ENCODE measurements around the gene DCUN1D2.
"Not testable (repeated sequence)": the region's sequence is repeated elsewhere in the genome, so short reads cannot be mapped to it uniquely, and the experiment has no call there.

DCUN1D2 gene

GRCh38 chr13:113532156-113532806 is 41.8 kb upstream of the DCUN1D2 start:
- H3K36me3 ChIP-seq (ENCODE audit: control insufficient read depth, insufficient read depth, low read length, severe bottlenecking) = peaks cover 57% of the 10 kb centered on the region
- no peaks in the 10 kb centered on the region for H3K9me3 ChIP-seq (ENCODE audit: control insufficient read depth, low read length)
- no peaks in the 10 kb centered on the region for H3K4me1 ChIP-seq (ENCODE audit: control insufficient read depth, insufficient read depth, low read length)
- H3K27me3 ChIP-seq (replicated peaks; ENCODE audit: control insufficient read depth, insufficient read depth, low read length) = no peaks in the 10 kb centered on the region
- H3K9ac ChIP-seq (ENCODE audit: low read length) = no peak overlapping the region
- no peak for DNase-seq (ENCODE audit: low read depth)
- H3K4me3 ChIP-seq (ENCODE audit: low read length) = no peak overlapping the region

GRCh38 chr13:113531041-113531873 is 40.7 kb upstream of the DCUN1D2 start:
- H3K4me3 ChIP-seq (ENCODE audit: low read length) = no peak overlapping the region
- H3K27me3 ChIP-seq (replicated peaks; ENCODE audit: control insufficient read depth, insufficient read depth, low read length) = no peaks in the 10 kb centered on the region
- peaks cover 63% of the 10 kb centered on the region for H3K36me3 ChIP-seq (ENCODE audit: control insufficient read depth, insufficient read depth, low read length, severe bottlenecking)
- H3K4me1 ChIP-seq (ENCODE audit: control insufficient read depth, insufficient read depth, low read length) = no peaks in the 10 kb centered on the region
- no peak overlapping the region for H3K9ac ChIP-seq (ENCODE audit: low read length)
- DNase-seq (ENCODE audit: low read depth) = no peak
- no peaks in the 10 kb centered on the region for H3K9me3 ChIP-seq (ENCODE audit: control insufficient read depth, low read length)

GRCh38 chr13:113528813-113529180 is 38.3 kb upstream of the DCUN1D2 start:
- no peak overlapping the region for H3K9ac ChIP-seq (ENCODE audit: low read length)
- H3K36me3 ChIP-seq (ENCODE audit: control insufficient read depth, insufficient read depth, low read length, severe bottlenecking) = peaks cover 63% of the 10 kb centered on the region
- H3K4me3 ChIP-seq (ENCODE audit: low read length) = no peak overlapping the region

GRCh38 chr13:113528101-113528812 is 37.7 kb upstream of the DCUN1D2 start:
- no peak overlapping the region for H3K4me3 ChIP-seq (ENCODE audit: low read length)
- no peak for DNase-seq (ENCODE audit: low read depth)
- H3K4me1 ChIP-seq (ENCODE audit: control insufficient read depth, insufficient read depth, low read length) = no peaks in the 10 kb centered on the region
- H3K9me3 ChIP-seq (ENCODE audit: control insufficient read depth, low read length) = no peaks in the 10 kb centered on the region
- H3K27me3 ChIP-seq (replicated peaks; ENCODE audit: control insufficient read depth, insufficient read depth, low read length) = no peaks in the 10 kb centered on the region
- H3K9ac ChIP-seq (ENCODE audit: low read length) = no peak overlapping the region
- peaks cover 61% of the 10 kb centered on the region for H3K36me3 ChIP-seq (ENCODE audit: control insufficient read depth, insufficient read depth, low read length, severe bottlenecking)

More at GRCh38 chr13:113528813-113529180, 38.3 kb upstream of the DCUN1D2 start:
- no peaks in the 10 kb centered on the region for H3K4me1 ChIP-seq (ENCODE audit: control insufficient read depth, insufficient read depth, low read length)
- H3K9me3 ChIP-seq (ENCODE audit: control insufficient read depth, low read length) = no peaks in the 10 kb centered on the region
- no peak for DNase-seq (ENCODE audit: low read depth)
- no peaks in the 10 kb centered on the region for H3K27me3 ChIP-seq (replicated peaks; ENCODE audit: control insufficient read depth, insufficient read depth, low read length)

- peaks cover 63% of the 10 kb centered on the region for H3K36me3 ChIP-seq (ENCODE audit: control insufficient read depth, insufficient read depth, low read length, severe bottlenecking)
- DNase-seq (ENCODE audit: low read depth) = no peak
Observed at GRCh38 chr13:113527272-113527958, 36.9 kb upstream of the DCUN1D2 start.

GRCh38 chr13:113526466-113527220 is 36.1 kb upstream of the DCUN1D2 start:
- DNase-seq (ENCODE audit: low read depth) = no peak
- no peak overlapping the region for H3K4me3 ChIP-seq (ENCODE audit: low read length)
- no peaks in the 10 kb centered on the region for H3K4me1 ChIP-seq (ENCODE audit: control insufficient read depth, insufficient read depth, low read length)
- H3K9me3 ChIP-seq (ENCODE audit: control insufficient read depth, low read length) = peaks cover 5% of the 10 kb centered on the region
- H3K9ac ChIP-seq (ENCODE audit: low read length) = no peak overlapping the region
- no peaks in the 10 kb centered on the region for H3K27me3 ChIP-seq (replicated peaks; ENCODE audit: control insufficient read depth, insufficient read depth, low read length)
- peaks cover 65% of the 10 kb centered on the region for H3K36me3 ChIP-seq (ENCODE audit: control insufficient read depth, insufficient read depth, low read length, severe bottlenecking)

More at GRCh38 chr13:113527272-113527958, 36.9 kb upstream of the DCUN1D2 start:
- H3K4me3 ChIP-seq (ENCODE audit: low read length) = no peak overlapping the region
- no peaks in the 10 kb centered on the region for H3K4me1 ChIP-seq (ENCODE audit: control insufficient read depth, insufficient read depth, low read length)
- H3K9ac ChIP-seq (ENCODE audit: low read length) = no peak overlapping the region
- peaks cover 5% of the 10 kb centered on the region for H3K9me3 ChIP-seq (ENCODE audit: control insufficient read depth, low read length)
- H3K27me3 ChIP-seq (replicated peaks; ENCODE audit: control insufficient read depth, insufficient read depth, low read length) = no peaks in the 10 kb centered on the region

GRCh38 chr13:113522438-113522837 is 31.9 kb upstream of the DCUN1D2 start:
- H3K4me3 ChIP-seq (ENCODE audit: low read length); H3K27me3 ChIP-seq (replicated peaks; ENCODE audit: control insufficient read depth, insufficient read depth, low read length); DNase-seq (ENCODE audit: low read depth); H3K9ac ChIP-seq (ENCODE audit: low read length); H3K9me3 ChIP-seq (ENCODE audit: control insufficient read depth, low read length); H3K4me1 ChIP-seq (ENCODE audit: control insufficient read depth, insufficient read depth, low read length): not testable (repeated sequence)
- H3K36me3 ChIP-seq (ENCODE audit: control insufficient read depth, insufficient read depth, low read length, severe bottlenecking) = peaks cover 51% of the 10 kb centered on the region

GRCh38 chr13:113520571-113520970 is 30.1 kb upstream of the DCUN1D2 start:
- Histone ChIP-seq H3K36me3 (ENCODE audit: control insufficient read depth, insufficient read depth, low read length, severe bottlenecking) (peaks cover 45% of the 10 kb centered on the region), H3K4me3 (ENCODE audit: low read length) (no peak overlapping the region), H3K9ac (ENCODE audit: low read length) (no peak overlapping the region), H3K9me3 (ENCODE audit: control insufficient read depth, low read length) (peaks cover 5% of the 10 kb centered on the region), H3K4me1 (ENCODE audit: control insufficient read depth, insufficient read depth, low read length) (no peaks in the 10 kb centered on the region), H3K27me3 (replicated peaks; ENCODE audit: control insufficient read depth, insufficient read depth, low read length) (no peaks in the 10 kb centered on the region)
- no peak for DNase-seq (ENCODE audit: low read depth)

GRCh38 chr13:113519556-113519955 is 29.0 kb upstream of the DCUN1D2 start:
- peaks cover 39% of the 10 kb centered on the region for H3K36me3 ChIP-seq (ENCODE audit: control insufficient read depth, insufficient read depth, low read length, severe bottlenecking)
- DNase-seq (ENCODE audit: low read depth) = no peak
- no peaks in the 10 kb centered on the region for H3K27me3 ChIP-seq (replicated peaks; ENCODE audit: control insufficient read depth, insufficient read depth, low read length)
- peaks cover 5% of the 10 kb centered on the region for H3K9me3 ChIP-seq (ENCODE audit: control insufficient read depth, low read length)
- H3K4me3 ChIP-seq (ENCODE audit: low read length) = no peak overlapping the region
- no peak overlapping the region for H3K9ac ChIP-seq (ENCODE audit: low read length)
- H3K4me1 ChIP-seq (ENCODE audit: control insufficient read depth, insufficient read depth, low read length) = no peaks in the 10 kb centered on the region

- no peak overlapping the region for H3K4me3 ChIP-seq (ENCODE audit: low read length)
- H3K4me1 ChIP-seq (ENCODE audit: control insufficient read depth, insufficient read depth, low read length) = no peaks in the 10 kb centered on the region
- H3K9me3 ChIP-seq (ENCODE audit: control insufficient read depth, low read length) = peaks cover 5% of the 10 kb centered on the region
- no peak overlapping the region for H3K9ac ChIP-seq (ENCODE audit: low read length)
- H3K27me3 ChIP-seq (replicated peaks; ENCODE audit: control insufficient read depth, insufficient read depth, low read length) = no peaks in the 10 kb centered on the region
- peaks cover 42% of the 10 kb centered on the region for H3K36me3 ChIP-seq (ENCODE audit: control insufficient read depth, insufficient read depth, low read length, severe bottlenecking)
- DNase-seq (ENCODE audit: low read depth) = no peak
Observed at GRCh38 chr13:113518076-113518803, 27.7 kb upstream of the DCUN1D2 start.

Measured in adipocyte (in vitro differentiated cells).